ENCODE data around the gene PFKL.
"Not testable (repeated sequence)": the region's sequence is repeated elsewhere in the genome, so short reads cannot be mapped to it uniquely, and the experiment has no call there.

PFKL gene

GRCh38 chr21:44347911-44348451 is 48.1 kb downstream of the PFKL start:
- no peak for DNase-seq (ENCODE audit: low spot score)

- DNase-seq (ENCODE audit: low spot score), result no peak
These were observed 49.0 kb downstream of the PFKL start for GRCh38 chr21:44348861-44349260.

GRCh38 chr21:44349416-44349846 is 49.6 kb downstream of the PFKL start:
- no peak for DNase-seq (ENCODE audit: low spot score)

- no peak for DNase-seq (ENCODE audit: low spot score)
These were observed 50.3 kb downstream of the PFKL start for GRCh38 chr21:44349847-44350772.

GRCh38 chr21:44350773-44351481 is 51.1 kb downstream of the PFKL start:
- no peak for DNase-seq (ENCODE audit: low spot score)

GRCh38 chr21:44351535-44352252 is 51.8 kb downstream of the PFKL start:
- no peak for DNase-seq (ENCODE audit: low spot score)

- no peak for DNase-seq (ENCODE audit: low spot score)
These were observed 52.5 kb downstream of the PFKL start for GRCh38 chr21:44352253-44352860.

GRCh38 chr21:44353191-44353970 is 53.5 kb downstream of the PFKL start, which contains the start of gene TRPM2:
TSS of gene TRPM2 (plus strand) at chr21:44353621. CDS start at chr21:44353701, 80 bp downstream.
- peak; percentile 41 for DNase-seq (ENCODE audit: low spot score)

- no peak for DNase-seq (ENCODE audit: low spot score)
These were observed 54.1 kb downstream of the PFKL start for GRCh38 chr21:44354001-44354405.

- no peak for DNase-seq (ENCODE audit: low spot score)
These were observed 55.2 kb downstream of the PFKL start for GRCh38 chr21:44354775-44355771.

- DNase-seq (ENCODE audit: low spot score), result no peak
These were observed 56.3 kb downstream of the PFKL start for GRCh38 chr21:44356160-44356559.

- DNase-seq (ENCODE audit: low spot score), result no peak
These were observed 56.8 kb downstream of the PFKL start for GRCh38 chr21:44356636-44357035.

GRCh38 chr21:44357064-44357837 is 57.4 kb downstream of the PFKL start:
- no peak for DNase-seq (ENCODE audit: low spot score)

- no peak for DNase-seq (ENCODE audit: low spot score)
These were observed 59.5 kb downstream of the PFKL start for GRCh38 chr21:44359396-44359795.

- no peak for DNase-seq (ENCODE audit: low spot score)
These were observed 60.3 kb downstream of the PFKL start for GRCh38 chr21:44360159-44360558.

- not testable (repeated sequence) for DNase-seq (ENCODE audit: low spot score)
These were observed 62.0 kb downstream of the PFKL start for GRCh38 chr21:44361903-44362302.

GRCh38 chr21:44363278-44363677 is 63.4 kb downstream of the PFKL start:
- no peak for DNase-seq (ENCODE audit: low spot score)

- DNase-seq (ENCODE audit: low spot score), result no peak
These were observed 64.5 kb downstream of the PFKL start for GRCh38 chr21:44364151-44365053.
